ENCODE measurements around the gene FAM83C.

Gene FAM83C

DNA sequence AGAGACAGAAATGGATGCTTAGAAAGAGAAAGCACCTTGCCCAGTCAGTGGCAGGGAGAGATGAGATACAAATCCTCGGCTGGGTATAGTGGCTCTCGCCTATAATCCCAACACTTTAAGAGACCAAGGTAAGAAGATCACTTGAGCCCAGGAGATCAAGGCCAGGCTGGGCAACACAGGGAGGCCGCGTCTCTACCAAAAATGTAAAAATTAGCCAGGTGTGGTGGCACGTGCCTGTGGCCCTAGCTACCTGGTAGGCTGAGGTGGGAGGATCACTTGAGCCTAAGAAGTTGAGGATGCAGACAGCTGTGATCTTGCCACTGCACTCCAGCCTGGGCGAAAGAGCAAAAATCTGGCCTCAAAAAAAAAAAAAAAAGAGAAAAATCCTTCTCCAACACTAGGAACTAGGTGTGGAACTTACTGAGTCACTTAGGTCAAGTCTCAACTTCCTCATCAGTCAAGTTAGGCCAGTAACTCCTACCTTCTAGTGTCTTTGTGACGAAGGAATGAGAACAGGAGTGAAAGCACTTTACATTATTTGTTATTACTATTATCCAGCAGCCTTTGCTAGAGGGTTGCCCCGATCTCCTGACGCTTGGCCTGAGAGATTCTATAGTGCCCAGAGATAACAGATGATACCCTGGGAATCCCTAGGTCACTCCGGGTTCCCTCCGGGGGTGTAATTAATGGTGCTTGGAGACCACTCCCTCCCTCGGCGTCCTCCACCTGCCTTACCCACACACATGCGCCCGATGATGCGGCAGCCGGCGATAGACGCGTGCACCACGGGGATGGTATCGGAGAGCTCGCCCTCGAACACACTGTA lies 8.6 kb downstream of the FAM83C start:
- no peak for DNase-seq (ENCODE audit: low spot score)

DNA sequence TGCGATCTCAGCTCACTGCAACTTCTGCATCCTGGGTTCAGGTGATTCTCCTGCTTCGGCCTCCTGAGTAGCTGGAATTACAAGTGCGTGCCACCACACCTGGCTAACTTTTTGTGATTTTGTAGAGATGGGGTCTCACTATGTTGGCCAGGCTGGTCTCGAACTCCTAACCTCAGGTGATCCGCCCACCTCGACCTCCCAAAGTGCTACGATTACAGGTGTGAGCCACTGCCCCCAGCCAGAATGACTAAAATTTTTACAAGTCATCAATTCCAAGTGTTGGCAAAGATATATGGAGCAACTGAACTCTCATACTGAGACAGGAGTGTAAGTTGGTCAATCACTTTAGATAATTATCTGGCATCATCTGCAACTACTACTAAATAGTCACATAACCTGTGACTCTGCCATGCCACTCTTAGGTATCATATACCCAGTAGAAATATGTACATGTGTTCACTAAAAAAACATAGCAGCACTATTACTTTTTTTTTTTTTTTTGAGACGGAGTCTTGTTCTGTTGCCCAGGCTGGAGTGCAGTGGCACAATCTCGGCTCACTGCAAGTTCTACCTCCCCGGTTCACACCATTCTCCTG lies 10.6 kb downstream of the FAM83C start:
- DNase-seq (ENCODE audit: low spot score): no peak

DNA sequence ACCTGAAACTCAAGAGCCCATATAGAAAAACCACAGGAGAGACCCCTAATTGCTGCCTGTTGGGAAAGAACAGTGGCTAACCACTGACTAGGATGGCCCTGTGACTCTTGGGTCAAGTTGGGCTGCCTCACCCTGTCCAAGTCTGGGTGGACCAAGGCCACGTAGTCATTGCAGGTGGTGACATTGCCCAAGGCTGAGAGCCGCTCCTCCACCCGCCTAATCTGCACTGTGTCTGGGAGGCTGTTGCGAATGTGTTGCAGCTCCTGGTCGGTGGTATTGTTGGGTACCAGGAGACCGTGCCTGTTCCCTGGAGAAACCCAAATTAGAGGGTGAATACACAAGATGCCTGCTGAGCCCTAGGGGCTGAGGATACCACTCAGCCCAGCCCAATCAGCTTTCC lies 11.7 kb downstream of the FAM83C start:
- DNase-seq (ENCODE audit: low spot score): no peak

- no peak for DNase-seq (ENCODE audit: low spot score)
These were observed 12.6 kb downstream of the FAM83C start for GRCh38 chr20:35279533-35280174.

DNA sequence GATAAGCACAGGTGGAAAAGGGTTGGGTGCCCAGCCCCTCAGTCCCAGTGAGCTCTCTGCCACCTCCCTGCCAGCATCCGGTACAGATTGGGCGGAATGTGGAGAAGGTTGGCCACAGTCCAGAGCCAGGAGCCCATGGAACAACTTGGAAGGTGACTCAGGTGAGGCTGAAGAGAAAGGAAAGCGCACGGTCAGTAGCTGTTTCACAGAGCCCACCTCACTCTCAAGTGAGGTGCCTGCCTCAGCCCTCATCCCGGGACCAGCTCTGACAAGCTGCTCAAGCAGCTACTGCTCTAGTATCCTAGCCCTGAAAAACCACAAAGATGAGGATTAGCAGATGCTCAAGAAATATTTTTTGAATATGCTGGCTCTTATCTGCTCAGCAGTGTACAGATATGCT lies 13.2 kb downstream of the FAM83C start:
- no peak for DNase-seq (ENCODE audit: low spot score)

- peak; percentile 52 for DNase-seq (ENCODE audit: low spot score)
These were observed 14.5 kb downstream of the FAM83C start, which contains the start of gene MMP24OS for GRCh38 chr20:35277531-35278395. MMP24OS (minus strand) TSS chr20:35278122; CDS start chr20:35277929, 193 bp downstream.

DNA sequence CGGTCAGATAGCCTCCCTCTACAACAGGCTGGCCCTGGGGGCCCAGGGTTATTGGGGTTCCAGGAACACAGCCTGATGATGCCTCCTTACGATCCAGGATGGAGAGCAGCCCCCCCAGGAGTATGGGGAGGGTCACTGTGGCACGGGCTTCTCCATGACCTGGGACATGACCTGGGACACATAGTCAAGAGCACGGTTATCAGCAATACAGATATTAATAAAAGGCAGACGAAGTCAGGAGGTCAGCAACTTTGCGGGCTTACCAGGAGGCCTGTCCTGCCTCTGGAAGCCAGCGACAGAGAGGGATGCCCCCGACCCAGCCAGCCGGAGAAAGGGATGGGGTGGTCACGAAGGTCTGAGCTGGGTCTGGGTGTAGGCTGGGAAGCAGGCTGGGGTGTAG lies 15.1 kb downstream of the FAM83C start:
- no peak for DNase-seq (ENCODE audit: low spot score)

- no peak for DNase-seq (ENCODE audit: low spot score)
These were observed 15.8 kb downstream of the FAM83C start for GRCh38 chr20:35276408-35276807.

GRCh38 chr20:35275741-35276251 lies 16.4 kb downstream of the FAM83C start:
- DNase-seq (ENCODE audit: low spot score): no peak

- no peak for DNase-seq (ENCODE audit: low spot score)
These were observed 17.8 kb downstream of the FAM83C start for GRCh38 chr20:35274172-35275092.

DNA sequence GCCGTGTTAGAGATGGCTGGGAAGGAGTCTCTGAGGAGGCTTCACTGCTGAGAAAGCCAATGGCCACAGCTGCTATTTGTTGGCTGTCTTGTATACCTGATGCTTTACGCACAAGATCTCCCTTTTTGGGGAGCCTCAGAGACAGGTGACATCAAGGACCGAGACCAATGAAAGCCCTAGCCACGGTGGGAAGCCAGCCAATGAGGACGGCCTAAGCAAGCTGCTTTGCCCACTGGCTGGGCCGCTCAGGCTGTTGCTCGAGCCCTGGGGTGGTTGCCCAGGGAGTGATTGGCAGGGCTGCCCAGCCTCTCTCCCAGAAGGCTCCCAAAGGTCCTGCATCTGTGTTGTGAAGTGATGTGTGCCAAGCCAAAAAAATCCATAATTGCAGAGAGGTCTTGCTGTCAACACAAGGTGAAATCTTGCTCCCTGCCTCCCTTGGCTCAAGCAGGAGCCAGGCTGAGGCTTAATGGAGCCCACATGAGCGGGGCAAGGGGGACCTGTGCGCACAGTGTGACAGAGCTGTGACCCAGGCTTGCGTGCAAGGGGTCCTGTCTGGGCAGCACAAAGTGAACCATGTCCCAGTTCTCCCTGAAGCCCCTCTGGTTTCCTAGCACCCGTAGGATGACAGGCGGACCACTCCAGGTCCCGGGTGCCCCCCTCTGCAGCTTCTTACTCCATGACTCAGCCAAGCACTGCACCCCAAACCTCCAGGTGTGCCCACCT lies 18.6 kb downstream of the FAM83C start:
- no peak for DNase-seq (ENCODE audit: low spot score)

GRCh38 chr20:35271904-35272303 lies 20.3 kb downstream of the FAM83C start:
- no peak for DNase-seq (ENCODE audit: low spot score)

DNA sequence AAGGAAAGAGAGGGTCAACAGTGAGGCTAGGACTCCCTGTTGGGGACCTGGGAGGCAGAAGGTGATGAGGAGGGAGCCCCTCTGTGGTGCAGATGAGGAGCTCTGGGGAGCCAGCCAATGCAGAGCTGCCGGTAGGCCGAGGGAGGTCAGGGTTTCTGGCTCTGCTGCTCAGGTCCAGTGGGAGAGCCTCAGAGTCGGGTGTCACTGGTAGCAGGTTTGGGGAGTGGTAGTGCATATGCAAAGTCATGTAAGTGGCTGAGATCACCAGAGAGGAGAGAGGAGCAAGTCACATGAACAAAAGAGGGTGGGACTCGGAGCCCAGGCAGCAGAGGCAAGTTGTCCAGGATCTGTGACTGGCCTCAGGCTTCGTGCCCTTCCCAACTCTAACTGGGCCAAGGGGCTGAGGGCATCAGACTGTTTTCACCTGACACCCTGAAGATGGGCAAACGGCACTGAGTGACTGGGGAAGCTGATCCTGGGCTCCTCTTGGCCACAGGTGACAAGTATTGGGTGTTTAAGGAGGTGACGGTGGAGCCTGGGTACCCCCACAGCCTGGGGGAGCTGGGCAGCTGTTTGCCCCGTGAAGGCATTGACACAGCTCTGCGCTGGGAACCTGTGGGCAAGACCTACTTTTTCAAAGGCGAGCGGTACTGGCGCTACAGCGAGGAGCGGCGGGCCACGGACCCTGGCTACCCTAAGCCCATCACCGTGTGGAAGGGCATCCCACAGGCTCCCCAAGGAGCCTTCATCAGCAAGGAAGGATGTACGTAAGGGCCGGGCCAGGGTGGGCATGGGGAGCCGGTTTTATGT lies 20.9 kb downstream of the FAM83C start:
- no peak for DNase-seq (ENCODE audit: low spot score)

DNA sequence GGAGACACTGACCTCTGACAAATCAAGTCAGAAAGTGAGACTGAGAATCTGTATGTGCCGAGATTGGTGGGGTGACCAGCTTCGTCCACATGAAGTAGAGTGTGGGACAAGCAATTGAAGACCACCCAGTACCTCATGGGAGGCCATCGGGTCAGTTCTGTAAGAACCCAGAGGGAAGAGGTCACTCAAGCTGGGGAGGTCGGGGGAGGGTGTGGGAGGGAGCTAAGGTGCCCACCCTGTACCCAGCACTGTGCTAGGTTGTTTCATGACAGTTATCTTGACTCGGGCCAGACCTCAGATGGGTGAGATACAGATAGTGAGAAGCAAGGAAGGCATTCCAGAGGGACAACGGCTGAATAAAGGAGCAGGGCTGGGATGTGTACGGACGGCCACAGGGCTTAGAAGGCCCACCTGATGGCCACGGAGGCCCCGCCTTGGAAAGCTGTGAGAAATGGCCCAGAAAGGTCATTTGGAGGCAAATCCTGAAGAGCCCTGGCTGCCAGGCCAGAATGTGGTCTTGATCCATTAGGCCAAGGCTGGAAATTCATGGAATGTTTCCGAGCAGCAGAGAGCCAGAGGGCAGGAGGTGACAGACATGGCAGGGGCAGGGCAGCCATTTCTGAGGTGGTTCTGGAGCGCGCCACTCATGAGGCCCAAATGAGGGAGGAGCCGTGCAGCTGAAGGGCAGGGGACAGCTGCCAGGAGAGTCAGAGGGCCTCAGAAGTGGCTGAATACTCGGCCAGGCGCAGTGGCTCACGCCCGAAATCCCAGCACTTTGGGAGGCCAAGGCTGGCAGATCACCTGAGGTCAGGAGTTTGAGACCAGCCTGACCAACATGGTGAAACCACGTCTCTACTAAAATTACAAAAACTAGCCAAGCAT lies 22.0 kb downstream of the FAM83C start:
- no peak for DNase-seq (ENCODE audit: low spot score)

DNA sequence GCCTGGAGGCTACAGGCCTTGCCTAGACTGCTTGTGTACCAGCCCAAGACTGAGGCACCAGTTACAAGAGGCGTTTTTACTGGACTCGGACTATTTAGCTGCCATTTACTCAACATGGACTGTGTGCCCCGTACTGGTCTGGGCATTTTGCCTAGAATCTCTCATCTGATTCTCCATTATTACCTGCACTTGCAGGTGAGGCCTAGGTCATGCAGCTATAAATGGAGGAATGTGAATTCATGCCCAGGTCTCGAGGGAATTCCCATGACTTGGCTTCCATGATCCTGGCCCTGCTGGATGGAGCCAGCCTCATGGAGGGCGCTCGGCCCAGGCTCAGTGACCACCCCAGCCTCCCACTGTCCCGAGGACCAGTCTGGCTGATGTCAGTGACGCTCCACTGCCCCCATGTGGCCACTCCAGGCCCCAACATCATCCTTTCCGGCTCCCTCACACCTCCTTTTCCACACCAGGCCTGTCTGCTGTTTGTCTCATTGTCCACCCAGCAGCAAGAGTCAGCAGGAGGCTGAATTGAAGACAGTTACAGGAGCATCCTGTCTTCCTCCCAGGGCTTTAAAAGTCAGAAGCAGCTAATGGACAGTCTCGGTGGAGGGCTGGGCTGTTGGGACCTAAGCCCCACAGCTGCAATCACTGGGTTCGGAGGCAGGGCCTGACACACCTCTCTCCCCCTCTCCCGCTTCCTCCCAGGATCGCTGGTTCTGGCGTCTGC lies 23.0 kb downstream of the FAM83C start:
- DNase-seq (ENCODE audit: low spot score): peak; percentile 97

- no peak for DNase-seq (ENCODE audit: low spot score)
These were observed 25.1 kb downstream of the FAM83C start for GRCh38 chr20:35267092-35267491.

DNA sequence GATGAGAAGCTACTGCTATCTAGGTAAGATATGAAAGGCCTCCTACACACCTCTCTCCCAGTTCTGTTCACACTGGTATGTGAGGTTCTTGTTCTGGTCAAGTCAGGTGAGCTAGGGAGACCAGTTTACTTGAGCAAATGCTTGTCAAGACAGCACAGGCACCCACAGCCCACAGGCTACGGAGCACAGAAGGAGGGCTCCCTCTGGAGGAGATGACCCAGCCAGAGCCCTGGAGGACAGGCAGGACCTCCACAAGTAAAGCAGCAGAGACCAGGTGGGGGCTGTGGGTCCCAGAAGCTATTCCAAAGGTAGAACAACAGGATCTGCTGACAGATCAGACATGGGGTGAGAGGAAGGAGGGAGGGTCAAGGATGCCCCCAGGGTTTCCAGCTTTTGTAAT lies 27.5 kb downstream of the FAM83C start:
- peak; percentile 72 for DNase-seq (ENCODE audit: low spot score)
